ENCODE measurements around the gene DPM1.

The DPM1 gene

GRCh38 chr20:51001430-51002265 lies 43.3 kb upstream of the DPM1 start:
- no peak for TF ChIP-seq CTCF (IDR thresholded peaks at IDR 0.05; ENCODE audit: borderline replicate concordance, insufficient read depth, low read depth, low read length)
- H3K4me3 ChIP-seq (ENCODE audit: low read depth, low read length) = no peak overlapping the region

GRCh38 chr20:50999355-50999754 lies 41.0 kb upstream of the DPM1 start:
- no peak overlapping the region for H3K4me3 ChIP-seq (ENCODE audit: low read depth, low read length)
- TF ChIP-seq CTCF (IDR thresholded peaks at IDR 0.05; ENCODE audit: borderline replicate concordance, insufficient read depth, low read depth, low read length) = no peak

GRCh38 chr20:50996901-50997865 lies 38.9 kb upstream of the DPM1 start:
- no peak for TF ChIP-seq CTCF (IDR thresholded peaks at IDR 0.05; ENCODE audit: borderline replicate concordance, insufficient read depth, low read depth, low read length)
- no peak overlapping the region for H3K4me3 ChIP-seq (ENCODE audit: low read depth, low read length)

GRCh38 chr20:50995506-50995905 lies 37.2 kb upstream of the DPM1 start:
- no peak for TF ChIP-seq CTCF (IDR thresholded peaks at IDR 0.05; ENCODE audit: borderline replicate concordance, insufficient read depth, low read depth, low read length)
- H3K4me3 ChIP-seq (ENCODE audit: low read depth, low read length) = no peak overlapping the region

GRCh38 chr20:50993876-50994275 lies 35.5 kb upstream of the DPM1 start:
- no peak overlapping the region for H3K4me3 ChIP-seq (ENCODE audit: low read depth, low read length)
- TF ChIP-seq CTCF (IDR thresholded peaks at IDR 0.05; ENCODE audit: borderline replicate concordance, insufficient read depth, low read depth, low read length) = no peak

GRCh38 chr20:50992733-50993457 lies 34.6 kb upstream of the DPM1 start:
- peak; percentile 39; the same call in 1 of the 2 replicates for TF ChIP-seq CTCF (IDR thresholded peaks at IDR 0.05; ENCODE audit: borderline replicate concordance, insufficient read depth, low read depth, low read length)
- H3K4me3 ChIP-seq (ENCODE audit: low read depth, low read length) = no peak overlapping the region

All from GM12875 (cell line).